ENCODE measurements around the gene DLGAP3.

Gene DLGAP3

GRCh38 chr1:34887593-34887992, 41.9 kb downstream of the DLGAP3 start:
- FAIRE-seq, result no peak
- no peak for TF ChIP-seq CTCF (IDR thresholded peaks at IDR 0.05; ENCODE audit: insufficient read depth, missing control alignments)
- DNase-seq (ENCODE audit: insufficient read length, low spot score), result no peak

DNA sequence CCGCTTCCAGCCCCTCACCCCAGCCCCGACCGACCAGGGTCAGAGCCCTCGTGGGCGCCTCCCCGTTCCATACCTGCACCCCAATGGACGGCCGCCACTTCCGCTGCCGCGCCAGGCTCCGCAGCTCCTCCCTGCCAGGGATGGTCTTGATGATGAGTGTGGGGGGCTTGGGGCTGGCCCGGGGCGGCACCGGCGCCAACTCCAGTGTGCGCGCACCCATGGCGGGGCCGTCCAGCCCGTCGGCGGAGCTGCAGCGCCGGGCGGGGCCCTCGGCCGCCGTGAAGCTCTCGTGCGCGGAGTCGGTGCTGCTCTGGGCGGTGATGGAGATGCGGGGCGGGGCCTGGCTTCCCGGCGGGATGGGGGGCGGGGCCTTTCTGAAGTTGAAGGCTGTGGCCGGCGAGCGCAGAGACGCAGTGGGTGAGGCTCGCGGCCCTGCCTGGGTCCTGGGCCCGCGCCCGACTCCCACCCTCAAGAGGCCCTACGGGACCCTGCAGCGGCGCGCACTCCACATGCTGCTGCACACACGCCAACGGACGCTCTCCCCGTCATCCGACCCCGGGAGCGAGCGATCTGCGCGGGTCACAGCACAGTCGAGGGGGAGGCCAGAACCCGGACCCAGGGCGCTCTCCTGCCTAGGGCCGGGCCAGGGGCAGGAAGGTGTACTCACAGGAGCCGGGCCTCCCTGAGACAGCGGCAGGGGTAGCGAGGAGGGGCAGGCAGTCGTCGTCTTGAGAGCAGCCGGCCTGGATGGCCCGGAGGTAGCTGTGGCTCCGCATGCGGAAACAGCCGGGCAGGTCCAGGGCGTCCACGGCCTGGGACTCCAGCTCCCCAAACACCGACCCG, 43.8 kb downstream of the DLGAP3 start:
- no peak for TF ChIP-seq CTCF (IDR thresholded peaks at IDR 0.05; ENCODE audit: insufficient read depth, missing control alignments)
- DNase-seq (ENCODE audit: insufficient read length, low spot score) (no peak), FAIRE-seq (no peak)

DNA sequence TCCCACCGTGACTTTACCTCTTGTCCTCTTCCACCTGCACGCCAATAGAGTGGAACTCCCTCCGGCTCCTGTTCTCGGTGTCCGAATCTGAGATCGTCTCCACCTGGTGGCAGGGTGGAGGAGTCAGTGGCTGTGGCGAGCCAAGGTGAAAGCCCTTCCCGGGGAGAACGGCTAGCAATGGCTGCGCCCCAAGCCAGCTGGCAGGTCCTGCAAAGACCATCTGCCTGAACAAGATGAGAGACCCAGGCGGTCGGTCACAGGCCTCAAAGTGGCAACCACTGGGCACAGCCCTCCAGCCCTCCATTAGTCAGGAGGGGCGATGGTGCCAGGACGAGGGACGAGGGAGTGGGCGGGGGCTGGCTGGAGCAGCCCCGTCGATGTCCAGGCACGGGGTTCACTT, 44.5 kb downstream of the DLGAP3 start:
- TF ChIP-seq CTCF (IDR thresholded peaks at IDR 0.05; ENCODE audit: insufficient read depth, missing control alignments), result no peak
- FAIRE-seq (no peak), DNase-seq (ENCODE audit: insufficient read length, low spot score) (no peak)

GRCh38 chr1:34884536-34884935, 44.9 kb downstream of the DLGAP3 start:
- TF ChIP-seq CTCF (IDR thresholded peaks at IDR 0.05; ENCODE audit: insufficient read depth, missing control alignments), result no peak
- no peak for DNase-seq (ENCODE audit: insufficient read length, low spot score)
- FAIRE-seq, result no peak

- TF ChIP-seq CTCF (IDR thresholded peaks at IDR 0.05; ENCODE audit: insufficient read depth, missing control alignments), result no peak
- FAIRE-seq, result no peak
- no peak for DNase-seq (ENCODE audit: insufficient read length, low spot score)
Observed at GRCh38 chr1:34879230-34879629, 50.2 kb downstream of the DLGAP3 start.

GRCh38 chr1:34876406-34876805, 53.0 kb downstream of the DLGAP3 start:
- DNase-seq (ENCODE audit: insufficient read length, low spot score), result no peak
- TF ChIP-seq CTCF (IDR thresholded peaks at IDR 0.05; ENCODE audit: insufficient read depth, missing control alignments), result no peak
- no peak for FAIRE-seq

- DNase-seq (ENCODE audit: insufficient read length, low spot score), result no peak
- no peak for FAIRE-seq
- TF ChIP-seq CTCF (IDR thresholded peaks at IDR 0.05; ENCODE audit: insufficient read depth, missing control alignments), result no peak
Observed at GRCh38 chr1:34874296-34874952, 55.0 kb downstream of the DLGAP3 start.

Measured in D721Med (cell line).